ENCODE results near the gene CCL11. TPM values are rescaled to one million over a fixed set of nuclear protein-coding genes. Genes with fewer than 3 reads are reported as not detected.

Gene CCL11
- total RNA-seq, 2 donors from 2014 or later: not detected

- DNase-seq (ENCODE audit: low spot score): no peak
- Histone ChIP-seq H3K9me3 (no peaks in the 10 kb centered on the region), H3K27me3 (replicated peaks; ENCODE audit: insufficient read depth) (no peaks in the 10 kb centered on the region), H3K36me3 (no peaks in the 10 kb centered on the region), H3K27ac (peak overlapping the region; percentile 84 to 87), H3K4me1 (ENCODE audit: control insufficient read depth in 1 of 2, low read depth in 2 of 2) (peaks cover 69 to 82% of the 10 kb centered on the region in 2 donors), H3K4me3 (peak overlapping the region; percentile 40)
- no peak for ATAC-seq (ENCODE audit: insufficient number of reproducible peaks, low FRiP score, low read depth)
- TF ChIP-seq CTCF (IDR thresholded peaks at IDR 0.05): no peak
Observed at GRCh38 chr17:34249061-34249460, 36.5 kb upstream of the CCL11 start.

- TF ChIP-seq CTCF (IDR thresholded peaks at IDR 0.05): no peak
- H3K4me3 ChIP-seq: no peak overlapping the region
- ATAC-seq (ENCODE audit: insufficient number of reproducible peaks, low FRiP score, low read depth) (no peak), DNase-seq (ENCODE audit: low spot score) (no peak)
- peaks cover 72 to 86% of the 10 kb centered on the region in 2 donors for H3K4me1 ChIP-seq (ENCODE audit: control insufficient read depth in 1 of 2, low read depth in 2 of 2)
- H3K36me3 ChIP-seq: no peaks in the 10 kb centered on the region
- peak overlapping the region; percentile 84 to 87 for H3K27ac ChIP-seq
- no peaks in the 10 kb centered on the region for H3K27me3 ChIP-seq (replicated peaks; ENCODE audit: insufficient read depth)
- H3K9me3 ChIP-seq: no peaks in the 10 kb centered on the region
Observed at GRCh38 chr17:34249478-34249877, 36.1 kb upstream of the CCL11 start.

- peak overlapping the region; percentile 75 to 84 for H3K27ac ChIP-seq
- ATAC-seq (ENCODE audit: insufficient number of reproducible peaks, low FRiP score, low read depth): no peak
- H3K4me3 ChIP-seq: no peak overlapping the region
- no peaks in the 10 kb centered on the region for H3K27me3 ChIP-seq (replicated peaks; ENCODE audit: insufficient read depth)
- peaks cover 75 to 94% of the 10 kb centered on the region in 2 donors for H3K4me1 ChIP-seq (ENCODE audit: control insufficient read depth in 1 of 2, low read depth in 2 of 2)
- no peak for TF ChIP-seq CTCF (IDR thresholded peaks at IDR 0.05)
- no peaks in the 10 kb centered on the region for H3K9me3 ChIP-seq
- no peaks in the 10 kb centered on the region for H3K36me3 ChIP-seq
- DNase-seq (ENCODE audit: low spot score): no peak
Observed at GRCh38 chr17:34251186-34251585, 34.4 kb upstream of the CCL11 start.

GRCh38 chr17:34252095-34252443, 33.5 kb upstream of the CCL11 start:
- Histone ChIP-seq H3K4me1 (ENCODE audit: control insufficient read depth in 1 of 2, low read depth in 2 of 2) (peaks cover 75 to 95% of the 10 kb centered on the region in 2 donors), H3K27ac (peak overlapping the region; percentile 75 to 84), H3K36me3 (no peaks in the 10 kb centered on the region), H3K4me3 (peak overlapping the region; percentile 2), H3K9me3 (no peaks in the 10 kb centered on the region), H3K27me3 (replicated peaks; ENCODE audit: insufficient read depth) (no peaks in the 10 kb centered on the region)
- no peak for DNase-seq (ENCODE audit: low spot score)
- ATAC-seq (ENCODE audit: insufficient number of reproducible peaks, low FRiP score, low read depth): no peak
- TF ChIP-seq CTCF (IDR thresholded peaks at IDR 0.05): no peak

GRCh38 chr17:34252444-34253138, 33.0 kb upstream of the CCL11 start:
- H3K4me1 ChIP-seq (ENCODE audit: control insufficient read depth in 1 of 2, low read depth in 2 of 2): peaks cover 71 to 90% of the 10 kb centered on the region in 2 donors
- TF ChIP-seq CTCF (IDR thresholded peaks at IDR 0.05): no peak
- H3K36me3 ChIP-seq: no peaks in the 10 kb centered on the region
- DNase-seq (ENCODE audit: low spot score) (peak; percentile 86), ATAC-seq (ENCODE audit: insufficient number of reproducible peaks, low FRiP score, low read depth) (peak; percentile 61)
- H3K27ac ChIP-seq: peak overlapping the region; percentile 75 to 84
- H3K4me3 ChIP-seq: peak overlapping the region; percentile 2
- no peaks in the 10 kb centered on the region for H3K9me3 ChIP-seq
- H3K27me3 ChIP-seq (replicated peaks; ENCODE audit: insufficient read depth): no peaks in the 10 kb centered on the region
